NCI-H69 (cell line): ENCODE measurements around the gene RAB3B.
A peak's percentile ranks its signal among the peaks of the same experiment; 100 is the strongest.
"Not testable (repeated sequence)": the region's sequence is repeated elsewhere in the genome, so short reads cannot be mapped to it uniquely, and the experiment has no call there.

Experiments used
- DNase-seq: peaks from one replicate; lab custom pipeline; 2025; lab: John Stamatoyannopoulos, UW

Gene RAB3B

DNA sequence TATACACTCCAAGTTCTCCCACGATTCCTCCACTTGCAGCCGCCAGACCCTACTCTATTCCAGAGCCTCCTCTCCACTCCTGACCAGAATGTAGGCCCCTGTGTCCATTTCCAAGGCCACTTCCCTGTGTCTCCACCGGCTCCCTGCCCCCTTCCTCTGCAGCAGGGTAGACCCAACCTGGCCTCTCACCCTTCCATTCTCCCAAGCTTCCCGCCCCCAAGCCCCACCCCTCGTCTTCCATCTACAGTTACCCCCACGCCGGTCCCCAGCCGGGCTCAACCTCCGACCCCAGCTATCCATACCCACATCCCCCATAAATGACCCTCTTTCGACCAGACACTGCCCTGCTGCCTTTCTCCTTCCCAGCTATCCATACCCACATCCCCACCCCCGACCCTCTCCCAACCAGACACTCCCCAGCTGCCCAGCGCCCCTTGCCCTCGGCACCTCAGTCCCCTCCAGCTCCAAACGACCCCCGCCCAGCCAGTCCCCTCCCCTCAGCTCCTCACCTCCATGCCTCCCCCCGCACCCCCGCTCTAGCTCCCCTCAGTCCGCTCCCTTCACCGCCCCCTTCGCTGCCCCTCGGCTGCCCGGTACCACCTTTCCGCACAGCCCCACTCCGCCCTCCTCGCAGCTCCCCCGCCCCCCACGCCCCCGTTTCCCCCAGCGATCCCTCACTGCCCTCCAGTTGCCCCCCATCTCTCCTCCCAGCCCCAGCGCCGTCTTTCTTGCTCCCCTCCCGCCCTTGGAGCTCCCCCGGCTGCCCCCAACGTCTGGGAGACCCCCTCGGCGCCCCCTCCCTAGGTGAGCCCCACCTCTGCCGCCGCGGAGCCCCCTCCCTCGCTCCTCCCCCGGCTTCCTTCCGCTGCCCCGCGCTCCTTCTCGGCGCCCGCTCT, 670 bp downstream of the RAB3B start:
- peak; percentile 23 for DNase-seq

- DNase-seq, result no peak
Measured at GRCh38 chr1:51988254-51988653, 2.2 kb downstream of the RAB3B start.

DNA sequence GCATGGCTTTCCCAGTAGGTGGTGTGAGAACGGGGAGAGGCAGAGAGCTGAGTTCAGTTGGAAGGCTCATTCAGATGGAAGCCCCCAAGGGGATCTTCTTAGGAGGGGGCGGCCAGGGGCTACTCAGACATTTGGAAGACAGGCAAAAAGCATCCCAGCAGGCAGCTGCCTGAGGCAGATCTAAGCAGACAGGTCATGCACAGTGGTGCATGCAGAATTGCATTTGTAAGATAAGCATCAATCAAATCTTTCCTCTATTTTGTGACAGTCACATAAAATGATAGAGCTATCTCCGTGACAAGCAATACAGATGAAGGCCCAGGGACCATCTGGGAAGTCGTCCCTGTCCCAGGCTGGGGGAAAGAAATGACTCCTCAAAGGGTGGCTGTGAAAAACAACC, 3.8 kb downstream of the RAB3B start:
- peak; percentile 84 for DNase-seq

DNA sequence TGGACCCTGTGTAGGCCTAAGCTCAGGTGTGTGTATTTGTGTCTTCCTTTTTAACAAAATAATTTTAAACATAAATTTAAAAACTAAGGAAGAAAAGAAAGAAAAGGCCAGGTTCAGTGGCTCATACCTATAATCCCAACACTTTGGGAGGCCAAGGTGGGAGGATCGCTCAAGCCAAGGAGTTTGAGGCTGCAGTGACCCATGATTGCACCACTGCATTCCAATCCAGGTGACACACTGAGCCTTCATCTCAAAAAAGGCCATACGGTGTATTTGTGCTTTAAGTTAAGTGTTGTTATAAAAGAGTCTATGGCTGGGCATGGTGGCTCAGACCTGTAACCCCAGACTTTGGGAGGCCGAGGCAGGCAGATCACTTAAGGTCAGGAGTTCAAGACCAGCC, 8.3 kb downstream of the RAB3B start:
- DNase-seq, result no peak

GRCh38 chr1:51981555-51981954, 8.9 kb downstream of the RAB3B start:
- DNase-seq, result no peak

- peak; percentile 72 for DNase-seq
Measured at GRCh38 chr1:51978099-51978498, 12.4 kb downstream of the RAB3B start.

- peak; percentile 75 for DNase-seq
Measured at GRCh38 chr1:51976846-51977602, 13.5 kb downstream of the RAB3B start.

GRCh38 chr1:51973587-51974474, 16.7 kb downstream of the RAB3B start:
- peak; percentile 90 for DNase-seq

DNA sequence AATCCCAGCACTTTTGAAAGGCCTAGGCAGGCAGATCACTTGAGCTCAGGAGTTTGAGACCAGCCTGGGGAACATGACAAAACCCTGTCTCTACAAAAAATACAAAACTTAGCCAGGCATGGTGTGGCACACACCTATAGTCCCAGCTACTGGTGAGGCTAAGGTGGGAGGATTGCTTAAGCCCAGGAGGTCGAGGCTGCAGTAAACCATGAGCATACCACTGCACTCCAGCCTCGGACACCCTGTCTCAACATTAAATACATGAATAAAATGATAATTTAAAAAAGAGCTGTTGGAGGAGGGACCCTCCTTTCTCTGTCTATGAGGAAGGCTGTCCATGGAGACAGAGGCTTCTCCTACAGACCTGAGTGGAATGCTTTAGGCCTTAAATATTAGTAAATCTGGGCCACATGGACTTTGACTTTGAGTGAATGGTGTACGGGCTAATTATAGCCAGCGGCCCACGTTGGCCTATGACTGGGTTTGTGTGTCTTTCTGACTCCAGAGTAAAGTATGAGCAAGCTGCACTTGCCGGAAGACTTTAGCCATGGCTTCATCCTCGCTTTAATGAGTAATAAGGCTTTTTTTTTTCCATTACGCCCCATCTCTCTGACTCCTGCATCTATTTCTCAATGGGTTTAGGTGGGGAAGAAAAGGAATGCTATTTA, 21.3 kb downstream of the RAB3B start:
- DNase-seq, result no peak

DNA sequence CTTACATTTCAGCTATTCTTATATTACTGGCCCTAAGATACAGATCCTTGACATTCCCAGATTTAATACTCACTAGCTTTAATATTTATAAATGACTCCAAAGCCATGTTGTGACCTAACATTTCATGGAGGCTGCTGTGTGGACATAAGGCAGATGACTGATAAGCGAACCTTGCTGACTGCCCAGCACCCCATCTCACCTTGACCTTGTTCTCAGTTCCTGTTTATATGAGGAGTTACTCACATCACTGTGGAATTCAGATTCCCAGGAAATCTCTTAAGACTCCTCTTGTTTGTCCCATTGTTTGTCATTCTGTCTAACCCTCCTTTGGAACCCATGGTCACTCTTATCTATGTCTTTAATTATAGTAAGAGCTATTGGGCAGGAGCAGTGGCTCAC, 21.9 kb downstream of the RAB3B start:
- DNase-seq, result no peak

DNA sequence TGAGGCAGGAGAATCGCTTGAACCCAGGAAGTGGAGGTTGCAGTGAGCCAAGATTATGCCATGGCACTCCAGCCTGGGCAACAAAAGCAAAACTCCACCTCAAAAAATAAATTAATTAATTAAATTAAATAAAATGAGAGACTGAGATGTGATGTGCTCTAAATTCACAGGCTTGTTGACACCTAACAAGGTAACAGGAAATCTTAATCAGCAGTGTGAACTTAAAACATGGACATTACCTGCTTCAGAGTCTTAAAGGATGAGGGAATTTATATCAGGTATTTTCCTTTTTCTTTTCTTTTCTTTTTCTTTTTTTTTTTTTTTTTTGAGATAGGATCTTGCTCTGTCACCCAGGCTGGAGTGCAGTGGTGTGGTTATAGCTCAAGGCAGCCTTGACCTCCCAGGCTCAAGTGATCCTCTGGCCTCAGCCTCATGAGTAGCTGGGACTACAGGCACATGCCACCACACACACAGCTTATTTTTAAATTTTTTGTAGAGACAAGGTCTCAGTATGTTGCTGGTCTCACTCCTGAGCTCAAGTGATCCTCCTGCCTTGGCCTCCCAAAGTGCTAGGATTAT, 23.2 kb downstream of the RAB3B start:
- not testable (repeated sequence) for DNase-seq

GRCh38 chr1:51966559-51966958, 23.9 kb downstream of the RAB3B start:
- no peak for DNase-seq

- DNase-seq, result no peak
Measured at GRCh38 chr1:51964309-51964696, 26.2 kb downstream of the RAB3B start.

DNA sequence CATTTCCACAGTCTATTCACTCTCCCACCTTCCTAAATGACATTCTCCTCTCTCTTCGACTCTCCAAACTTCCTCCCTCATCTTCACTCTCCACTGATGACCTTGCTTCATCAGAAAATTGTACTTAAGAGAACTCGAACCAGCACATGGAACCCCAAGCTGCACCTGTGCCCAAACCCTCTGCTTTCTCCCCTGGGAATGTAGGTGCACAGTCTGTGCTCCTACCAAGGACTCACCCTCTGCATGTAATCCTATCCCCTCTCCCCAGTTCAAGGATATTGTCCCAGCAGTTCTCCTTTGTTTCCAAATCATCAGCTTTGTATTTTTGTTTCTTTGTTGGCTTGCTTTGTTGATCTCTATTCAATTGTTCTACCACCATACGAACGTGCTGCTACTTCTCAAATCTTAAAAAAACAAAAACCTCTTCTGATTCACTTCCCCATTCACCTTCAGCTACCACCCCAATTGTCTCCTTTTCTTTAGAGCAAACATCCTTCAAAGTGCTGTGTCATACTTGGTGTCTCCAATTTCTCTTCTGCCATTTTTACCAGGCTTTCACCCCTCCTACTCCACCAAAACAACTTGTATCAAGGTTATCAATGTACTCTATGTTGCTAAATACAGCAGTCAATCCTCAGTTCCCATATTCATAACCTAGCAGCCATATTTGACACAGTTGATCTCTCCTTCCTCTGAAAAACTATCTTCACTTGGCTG, 26.8 kb downstream of the RAB3B start:
- peak; percentile 15 for DNase-seq

DNA sequence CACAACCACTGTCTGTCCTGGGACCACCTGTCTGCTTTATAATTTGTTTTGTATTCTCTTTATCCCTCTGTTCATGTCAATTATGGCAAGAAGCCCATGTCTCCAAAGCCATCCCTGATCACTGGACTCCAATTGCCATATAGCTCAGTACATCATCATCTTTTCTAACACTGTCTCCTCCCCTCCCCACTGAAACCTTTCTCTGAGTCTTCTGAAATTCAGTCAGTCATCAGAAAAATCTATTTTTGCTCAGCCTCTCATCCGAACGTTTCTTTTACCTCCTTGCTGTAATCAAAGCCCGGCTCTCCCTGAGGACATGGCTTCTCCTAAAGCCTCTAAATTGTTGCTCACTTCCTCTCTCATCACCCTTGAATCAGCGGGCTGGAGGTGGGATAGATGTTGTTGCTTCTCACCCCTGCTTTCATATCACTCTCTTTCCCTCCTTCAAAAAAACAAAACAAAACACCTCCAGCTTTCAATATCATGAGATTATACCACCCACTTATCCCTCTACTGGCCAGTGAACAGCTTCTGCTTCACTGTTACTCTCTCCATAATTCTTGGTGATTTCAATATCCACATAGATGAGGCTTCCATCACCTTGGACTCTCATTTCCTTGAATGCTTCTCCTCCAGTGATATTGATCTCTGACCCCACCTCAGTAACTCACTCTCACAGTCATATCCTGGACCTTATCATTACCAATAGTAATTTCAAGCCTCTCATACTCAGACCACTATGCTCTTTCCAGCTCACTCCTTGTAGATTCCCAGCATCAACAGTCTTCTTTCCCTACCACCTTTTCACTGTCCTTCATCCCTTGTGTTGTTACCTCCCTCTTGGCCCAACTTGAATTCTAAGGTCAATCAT, 27.8 kb downstream of the RAB3B start:
- DNase-seq, result no peak

- DNase-seq, result no peak
Measured at GRCh38 chr1:51961954-51962353, 28.5 kb downstream of the RAB3B start.

GRCh38 chr1:51961231-51961630, 29.3 kb downstream of the RAB3B start:
- DNase-seq, result no peak

DNA sequence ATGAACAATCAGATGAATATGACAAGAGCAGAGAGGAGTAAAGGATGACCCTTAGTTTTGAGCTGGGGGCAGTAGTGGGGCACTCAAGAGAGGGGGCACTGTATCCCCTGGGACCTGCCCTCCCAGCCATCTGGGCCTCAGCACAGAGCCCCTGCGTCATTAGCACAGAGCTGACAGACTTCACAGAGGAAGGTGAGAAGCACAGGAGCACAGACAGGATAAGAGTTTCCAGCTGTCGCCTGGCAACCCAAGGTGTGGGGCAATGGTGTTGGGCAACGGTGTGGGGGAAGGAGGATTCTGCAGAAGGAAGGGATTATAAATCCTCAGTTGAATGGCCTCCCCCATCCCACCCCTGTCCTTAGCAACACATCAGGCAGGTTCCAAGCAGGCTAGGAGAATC, 30.2 kb downstream of the RAB3B start:
- peak; percentile 70 for DNase-seq

- no peak for DNase-seq
Measured at GRCh38 chr1:51958824-51959223, 31.7 kb downstream of the RAB3B start.

DNA sequence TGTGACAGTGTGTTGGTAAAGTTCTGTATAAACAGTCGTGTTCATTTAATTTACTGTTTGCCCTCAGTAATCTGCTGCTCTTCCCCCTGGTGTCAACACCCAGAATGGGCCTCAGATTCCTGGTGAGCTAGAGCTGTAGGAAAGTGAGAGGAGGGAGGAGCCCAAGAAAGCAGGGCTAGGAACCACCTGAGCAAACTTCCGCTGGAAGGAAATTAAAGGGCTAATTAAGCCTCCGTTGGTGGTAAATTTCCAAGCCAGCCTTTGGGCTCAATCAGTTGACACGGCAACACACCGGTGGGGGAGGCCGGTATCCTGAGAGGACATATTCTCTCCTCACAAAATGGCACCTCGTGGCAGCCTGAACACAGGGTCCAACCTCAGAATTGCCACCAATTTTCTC, 32.9 kb downstream of the RAB3B start:
- peak; percentile 95 for DNase-seq
